ENCODE data around the gene GDF15.
"Not testable (repeated sequence)": the region's sequence is repeated elsewhere in the genome, so short reads cannot be mapped to it uniquely, and the experiment has no call there.

The GDF15 gene

GRCh38 chr19:18380843-18381242, 5.1 kb upstream of the GDF15 start:
- H3K27ac ChIP-seq = no peak overlapping the region
- in situ Hi-C loops (cut with HindIII; ENCODE audit: low pct_ligation_motif_present, low sequenced_read_pairs) = no loop called here
- no peaks in the 10 kb centered on the region for H3K36me3 ChIP-seq (replicated peaks)
- no peak overlapping the region for H3K4me3 ChIP-seq (ENCODE audit: low read depth, low read length)
- H3K27me3 ChIP-seq (replicated peaks) = no peaks in the 10 kb centered on the region
- TF ChIP-seq, protein P1, sequence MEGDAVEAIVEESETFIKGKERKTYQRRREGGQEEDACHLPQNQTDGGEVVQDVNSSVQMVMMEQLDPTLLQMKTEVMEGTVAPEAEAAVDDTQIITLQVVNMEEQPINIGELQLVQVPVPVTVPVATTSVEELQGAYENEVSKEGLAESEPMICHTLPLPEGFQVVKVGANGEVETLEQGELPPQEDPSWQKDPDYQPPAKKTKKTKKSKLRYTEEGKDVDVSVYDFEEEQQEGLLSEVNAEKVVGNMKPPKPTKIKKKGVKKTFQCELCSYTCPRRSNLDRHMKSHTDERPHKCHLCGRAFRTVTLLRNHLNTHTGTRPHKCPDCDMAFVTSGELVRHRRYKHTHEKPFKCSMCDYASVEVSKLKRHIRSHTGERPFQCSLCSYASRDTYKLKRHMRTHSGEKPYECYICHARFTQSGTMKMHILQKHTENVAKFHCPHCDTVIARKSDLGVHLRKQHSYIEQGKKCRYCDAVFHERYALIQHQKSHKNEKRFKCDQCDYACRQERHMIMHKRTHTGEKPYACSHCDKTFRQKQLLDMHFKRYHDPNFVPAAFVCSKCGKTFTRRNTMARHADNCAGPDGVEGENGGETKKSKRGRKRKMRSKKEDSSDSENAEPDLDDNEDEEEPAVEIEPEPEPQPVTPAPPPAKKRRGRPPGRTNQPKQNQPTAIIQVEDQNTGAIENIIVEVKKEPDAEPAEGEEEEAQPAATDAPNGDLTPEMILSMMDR (IDR thresholded peaks at IDR 0.05; ENCODE audit: low read depth, low read length, missing control alignments) = no peak
- DNase-seq = no peak

DNA sequence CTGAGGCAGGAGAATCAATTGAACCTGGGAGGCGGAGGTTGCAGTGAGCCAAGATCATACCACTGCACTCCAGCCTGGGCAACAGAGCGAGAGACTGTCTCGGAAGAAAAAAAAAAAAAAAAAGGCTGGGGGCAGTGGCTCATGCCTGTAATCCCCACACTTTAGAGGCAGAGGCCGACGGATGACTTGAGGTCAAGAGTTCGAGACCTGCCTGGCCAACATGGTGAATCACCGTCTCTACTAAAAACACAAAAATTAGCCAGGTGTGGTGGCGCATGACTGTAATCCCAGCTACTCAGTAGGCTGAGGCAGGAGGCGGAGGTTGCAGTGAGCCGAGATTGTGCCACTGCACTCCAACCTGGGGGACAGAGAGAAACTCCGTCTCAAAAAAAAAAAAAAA, 2.3 kb upstream of the GDF15 start:
- H3K27me3 ChIP-seq (replicated peaks); in situ Hi-C loops (cut with HindIII; ENCODE audit: low pct_ligation_motif_present, low sequenced_read_pairs); H3K27ac ChIP-seq: not testable (repeated sequence)

GRCh38 chr19:18384775-18385174, 1.2 kb upstream of the GDF15 start:
- in situ Hi-C loops (cut with HindIII; ENCODE audit: low pct_ligation_motif_present, low sequenced_read_pairs) = no loop called here
- TF ChIP-seq, protein P1 (IDR thresholded peaks at IDR 0.05; ENCODE audit: low read depth, low read length, missing control alignments) = no peak
- Histone ChIP-seq H3K27me3 (replicated peaks) (no peaks in the 10 kb centered on the region), H3K27ac (no peak overlapping the region), H3K36me3 (replicated peaks) (peaks cover 18% of the 10 kb centered on the region), H3K4me3 (ENCODE audit: low read depth, low read length) (no peak overlapping the region)
- no peak for DNase-seq

More for the DNA sequence above, 2.3 kb upstream of the GDF15 start:
- DNase-seq; H3K4me3 ChIP-seq (ENCODE audit: low read depth, low read length); H3K36me3 ChIP-seq (replicated peaks): not testable (repeated sequence)

DNA sequence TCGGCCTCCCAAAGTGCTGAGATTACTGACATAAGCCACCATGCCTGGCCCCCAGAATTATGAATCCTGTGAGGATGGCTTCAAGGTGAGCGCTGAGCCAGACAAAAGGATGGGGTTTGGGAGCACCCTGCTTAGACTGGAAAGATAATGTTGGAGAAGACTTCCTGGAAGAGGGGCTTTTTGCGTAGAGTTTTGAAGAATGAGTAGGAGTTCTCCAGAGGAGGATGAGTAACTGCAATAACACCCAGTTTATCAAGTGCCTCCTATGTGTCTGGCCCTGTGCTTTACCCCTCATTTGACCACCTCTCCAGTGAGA, 641 bp upstream of the GDF15 start:
- DNase-seq = no peak
- in situ Hi-C loops (cut with HindIII; ENCODE audit: low pct_ligation_motif_present, low sequenced_read_pairs) = no loop called here

GRCh38 chr19:18386543-18387271, 749 bp downstream of the GDF15 start:
- no peak for DNase-seq
- TF ChIP-seq, protein P1 (IDR thresholded peaks at IDR 0.05; ENCODE audit: low read depth, low read length, missing control alignments) = no peak
- Histone ChIP-seq H3K4me3 (ENCODE audit: low read depth, low read length) (peak overlapping the region; percentile 78), H3K27ac (no peak overlapping the region), H3K36me3 (replicated peaks) (peaks cover 20% of the 10 kb centered on the region), H3K27me3 (replicated peaks) (no peaks in the 10 kb centered on the region)
- in situ Hi-C loops (cut with HindIII; ENCODE audit: low pct_ligation_motif_present, low sequenced_read_pairs) = no loop called here

More for the DNA sequence above, 641 bp upstream of the GDF15 start:
- TF ChIP-seq, protein P1 (IDR thresholded peaks at IDR 0.05; ENCODE audit: low read depth, low read length, missing control alignments) = no peak
- Histone ChIP-seq H3K36me3 (replicated peaks) (peaks cover 20% of the 10 kb centered on the region), H3K27me3 (replicated peaks) (no peaks in the 10 kb centered on the region), H3K4me3 (ENCODE audit: low read depth, low read length) (no peak overlapping the region), H3K27ac (no peak overlapping the region)

DNA sequence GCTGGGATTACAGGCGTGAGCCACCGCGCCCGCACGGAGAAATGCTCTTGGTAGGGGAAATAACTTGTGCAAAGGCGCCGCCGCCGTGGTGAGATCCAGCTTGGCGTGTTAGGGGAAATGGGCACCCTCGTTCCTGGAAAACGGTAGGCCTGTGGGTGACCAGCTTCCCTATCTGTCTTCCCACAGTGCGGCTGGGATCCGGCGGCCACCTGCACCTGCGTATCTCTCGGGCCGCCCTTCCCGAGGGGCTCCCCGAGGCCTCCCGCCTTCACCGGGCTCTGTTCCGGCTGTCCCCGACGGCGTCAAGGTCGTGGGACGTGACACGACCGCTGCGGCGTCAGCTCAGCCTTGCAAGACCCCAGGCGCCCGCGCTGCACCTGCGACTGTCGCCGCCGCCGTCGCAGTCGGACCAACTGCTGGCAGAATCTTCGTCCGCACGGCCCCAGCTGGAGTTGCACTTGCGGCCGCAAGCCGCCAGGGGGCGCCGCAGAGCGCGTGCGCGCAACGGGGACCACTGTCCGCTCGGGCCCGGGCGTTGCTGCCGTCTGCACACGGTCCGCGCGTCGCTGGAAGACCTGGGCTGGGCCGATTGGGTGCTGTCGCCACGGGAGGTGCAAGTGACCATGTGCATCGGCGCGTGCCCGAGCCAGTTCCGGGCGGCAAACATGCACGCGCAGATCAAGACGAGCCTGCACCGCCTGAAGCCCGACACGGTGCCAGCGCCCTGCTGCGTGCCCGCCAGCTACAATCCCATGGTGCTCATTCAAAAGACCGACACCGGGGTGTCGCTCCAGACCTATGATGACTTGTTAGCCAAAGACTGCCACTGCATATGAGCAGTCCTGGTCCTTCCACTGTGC, 2.4 kb downstream of the GDF15 start:
- Histone ChIP-seq H3K27ac (no peak overlapping the region), H3K4me3 (ENCODE audit: low read depth, low read length) (peak overlapping the region; percentile 78), H3K36me3 (replicated peaks) (peaks cover 20% of the 10 kb centered on the region), H3K27me3 (replicated peaks) (no peaks in the 10 kb centered on the region)
- in situ Hi-C loops (cut with HindIII; ENCODE audit: low pct_ligation_motif_present, low sequenced_read_pairs) = no loop called here
- no peak for DNase-seq
- TF ChIP-seq, protein P1 (IDR thresholded peaks at IDR 0.05; ENCODE audit: low read depth, low read length, missing control alignments) = peak; percentile 73
